SJSA1 (cell line): ENCODE results near the gene ABHD17B. TPM values are rescaled to one million over a fixed set of nuclear protein-coding genes. Genes with fewer than 3 reads are reported as not detected.
"Not testable (repeated sequence)": the region's sequence is repeated elsewhere in the genome, so short reads cannot be mapped to it uniquely, and the experiment has no call there.

Source experiments
- DNase-seq, 2 experiments: peaks; one replicate each; pipeline ENCODE4 v3.0.0-alpha.2; 2015 to 2020; ENCODE audit warnings: low spot score in 2 of 2, low read depth in 1 of 2
- H3K27ac ChIP-seq: fragments of 250-450 bp; sonication (Bioruptor Pico); 2 replicates; pipeline ENCODE4 v1.5.1; 2020; ENCODE audit warnings: mild to moderate bottlenecking, moderate library complexity
- H3K27me3 ChIP-seq: fragments of 250-450 bp; sonication (Bioruptor Pico); replicated peaks from 2 replicates; pipeline ENCODE4 v1.5.1; 2020; ENCODE audit warnings: mild to moderate bottlenecking, moderate library complexity
- H3K36me3 ChIP-seq: fragments of 250-450 bp; sonication (Bioruptor Pico); 2 replicates; pipeline ENCODE4 v1.5.1; 2020; ENCODE audit warnings: mild to moderate bottlenecking
- H3K4me1 ChIP-seq: fragments of 250-450 bp; sonication (Bioruptor Pico); replicated peaks from 2 replicates; pipeline ENCODE4 v1.6.1; 2021; ENCODE audit warnings: mild to moderate bottlenecking
- H3K4me3 ChIP-seq: fragments of 250-450 bp; sonication (Bioruptor Pico); 2 replicates; pipeline ENCODE4 v1.5.1; 2020; ENCODE audit warnings: mild to moderate bottlenecking
- H3K9me3 ChIP-seq: fragments of 250-450 bp; sonication (Bioruptor Pico); replicated peaks from 2 replicates; pipeline ENCODE4 v1.5.1; 2020; ENCODE audit warnings: mild to moderate bottlenecking
- total RNA-seq: library from RNA; depleted of rRNA; stranded (reverse); fragments of >200 nt; shearing (Covaris generic); gene quantifications from 2 replicates; pipeline ENCODE4 v1.2.3, GENCODE V29; 2014; rRNA removed

Gene ABHD17B
- total RNA-seq = 11.3 and 13.7 TPM in 2 replicates

DNA sequence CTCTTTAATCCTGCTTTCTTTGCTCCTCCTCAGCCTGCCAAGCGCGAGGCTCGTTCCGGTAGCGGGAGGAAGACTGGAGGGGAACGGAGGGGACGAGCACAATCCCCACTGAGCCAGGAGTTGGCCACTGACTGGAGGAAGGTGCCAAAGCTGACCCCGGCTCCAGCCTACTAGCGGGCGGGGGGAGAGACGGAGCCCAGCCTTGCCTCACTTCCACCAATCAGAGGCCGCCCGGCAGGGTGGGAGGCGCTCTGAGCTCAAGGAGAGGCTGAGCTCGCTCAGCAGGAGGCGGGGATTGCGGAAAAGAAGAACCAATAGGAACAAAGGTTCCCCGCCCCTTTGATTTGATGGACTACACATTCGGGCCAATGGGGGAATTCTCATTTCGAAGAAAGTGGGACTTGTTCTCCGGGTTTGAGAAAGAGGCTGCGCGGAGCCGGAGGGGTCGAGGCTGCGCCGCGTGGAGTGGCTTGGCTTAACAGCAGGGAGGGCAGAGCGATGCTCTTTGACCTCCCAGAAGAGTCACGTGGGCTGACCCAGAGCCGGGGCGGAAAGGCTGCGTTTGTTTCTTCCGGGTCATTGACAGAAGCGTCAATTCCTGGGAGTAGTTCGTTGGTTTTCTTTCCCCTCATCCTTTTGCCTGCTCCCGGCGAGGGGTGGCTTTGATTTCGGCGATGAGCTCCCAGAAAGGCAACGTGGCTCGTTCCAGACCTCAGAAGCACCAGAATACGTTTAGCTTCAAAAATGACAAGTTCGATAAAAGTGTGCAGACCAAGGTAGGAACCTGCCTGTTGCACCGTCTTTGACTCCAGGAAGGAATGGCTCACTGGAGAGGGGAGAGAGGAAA is at the start of gene ABHD17B, which contains the start of gene C9orf85:
Gene ABHD17B (minus strand): TSS at position 133 of the 847 bp plus-strand sequence. CDS start 36,113 bp downstream, outside the sequence.
Gene C9orf85 (plus strand): TSS at position 579 of the 847 bp plus-strand sequence. CDS start 96 bp downstream, at position 675.
- peak; percentile 98 for DNase-seq
- Histone ChIP-seq H3K36me3 (peaks cover 4% of the 10 kb centered on the region; the same call in 1 of the 2 replicates), H3K27ac (peak within 1 kb of the TSS; percentile 41), H3K9me3 (no peaks in the 10 kb centered on the region), H3K27me3 (no peaks in the 10 kb centered on the region; the same call in 1 of the 2 replicates), H3K4me3 (peak within 1 kb of the TSS; percentile 66), H3K4me1 (peaks cover 15% of the 10 kb centered on the region)

DNA sequence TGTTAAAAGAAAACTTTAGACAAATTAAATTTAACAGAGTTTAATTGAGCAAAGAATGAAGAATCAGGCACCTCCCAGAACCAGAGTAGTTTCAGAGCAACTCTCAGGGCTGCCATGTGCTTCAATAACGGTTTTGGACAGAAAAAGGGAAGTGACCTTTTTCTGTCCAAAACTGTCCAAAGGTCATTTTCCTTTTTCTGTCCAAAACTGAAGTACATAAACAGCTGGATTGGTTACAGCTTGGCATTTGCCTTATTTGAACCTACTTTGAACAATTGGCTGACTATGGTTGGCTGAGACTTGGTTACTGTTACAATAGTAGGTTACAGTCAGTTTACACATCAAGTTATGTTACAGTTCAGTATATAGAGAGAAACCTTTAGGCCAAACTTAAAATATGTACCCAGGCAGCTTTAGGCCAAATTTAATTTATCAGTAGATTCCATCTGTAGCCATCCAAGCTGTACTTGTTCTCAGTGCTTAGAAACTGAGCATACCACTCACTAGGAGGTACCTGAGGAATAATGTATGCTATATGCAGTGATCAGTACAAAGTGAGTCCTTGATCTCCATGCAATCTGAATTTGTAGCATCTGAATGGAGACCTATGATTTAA is 44.4 kb upstream of the ABHD17B start:
- no peak for DNase-seq
- Histone ChIP-seq H3K27ac (no peak overlapping the region), H3K4me1 (no peaks in the 10 kb centered on the region), H3K27me3 (no peaks in the 10 kb centered on the region), H3K36me3 (0 out of 2 replicates have a peak, but pooled peaks cover 3% of the 10 kb centered on the region), H3K4me3 (no peak overlapping the region), H3K9me3 (no peaks in the 10 kb centered on the region)

DNA sequence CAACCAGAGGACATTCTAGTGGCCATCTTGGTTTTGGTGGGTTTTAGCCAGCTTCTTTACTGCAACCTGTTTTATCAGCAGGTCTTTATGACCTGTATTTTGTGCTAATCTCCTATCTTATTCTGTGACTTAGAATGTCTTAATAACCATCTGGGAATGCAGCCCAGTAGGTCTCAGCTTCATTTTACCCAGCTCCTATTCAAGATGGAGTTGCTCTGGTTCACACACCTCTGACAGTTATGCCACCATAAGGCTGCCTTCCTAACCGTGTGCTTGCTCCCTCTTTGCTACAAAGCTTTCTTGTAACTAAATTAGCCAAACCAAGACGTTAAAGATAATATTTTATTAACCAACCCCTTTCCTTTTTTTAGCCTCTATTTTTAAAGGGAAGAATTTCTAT is 43.7 kb upstream of the ABHD17B start:
- H3K4me1 ChIP-seq = not testable (repeated sequence)

DNA sequence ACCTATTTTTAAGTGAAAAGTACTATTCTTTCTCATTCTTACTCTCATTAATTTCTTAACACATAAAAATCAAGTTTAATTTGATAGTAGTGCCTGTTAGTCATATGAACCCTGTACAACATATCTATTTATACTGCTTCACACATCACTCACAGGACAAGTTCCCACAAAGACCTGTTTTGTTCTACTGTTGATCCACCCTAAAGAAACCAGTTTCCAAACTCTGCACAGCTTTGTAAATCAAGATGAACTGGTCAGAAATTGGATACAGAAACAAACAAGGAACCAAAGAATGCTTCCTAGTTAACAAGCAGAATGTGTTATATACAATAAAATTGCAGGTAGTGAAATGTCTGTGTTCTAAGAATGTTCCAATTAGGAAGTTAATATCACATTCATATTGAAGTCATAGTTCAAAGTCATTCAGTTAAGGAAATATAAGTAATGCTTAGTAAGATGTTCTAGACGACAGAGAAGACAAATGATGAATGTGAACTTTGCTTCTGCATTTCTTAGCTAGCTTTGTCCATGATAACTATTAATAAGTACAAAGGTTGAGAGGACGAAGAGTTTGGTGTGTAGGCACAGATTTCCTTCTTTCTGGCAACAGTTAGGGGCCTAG is 33.9 kb upstream of the ABHD17B start:
- H3K27me3 ChIP-seq = no peaks in the 10 kb centered on the region
- H3K4me3 ChIP-seq = no peak overlapping the region
- H3K27ac ChIP-seq = no peak overlapping the region
- DNase-seq = no peak
- no peaks in the 10 kb centered on the region for H3K9me3 ChIP-seq
- H3K4me1 ChIP-seq = no peaks in the 10 kb centered on the region
- no peaks in the 10 kb centered on the region for H3K36me3 ChIP-seq

More for the DNA sequence above, 43.7 kb upstream of the ABHD17B start:
- not testable (repeated sequence) for H3K36me3 ChIP-seq, H3K27ac ChIP-seq, H3K27me3 ChIP-seq, H3K9me3 ChIP-seq, H3K4me3 ChIP-seq, DNase-seq

DNA sequence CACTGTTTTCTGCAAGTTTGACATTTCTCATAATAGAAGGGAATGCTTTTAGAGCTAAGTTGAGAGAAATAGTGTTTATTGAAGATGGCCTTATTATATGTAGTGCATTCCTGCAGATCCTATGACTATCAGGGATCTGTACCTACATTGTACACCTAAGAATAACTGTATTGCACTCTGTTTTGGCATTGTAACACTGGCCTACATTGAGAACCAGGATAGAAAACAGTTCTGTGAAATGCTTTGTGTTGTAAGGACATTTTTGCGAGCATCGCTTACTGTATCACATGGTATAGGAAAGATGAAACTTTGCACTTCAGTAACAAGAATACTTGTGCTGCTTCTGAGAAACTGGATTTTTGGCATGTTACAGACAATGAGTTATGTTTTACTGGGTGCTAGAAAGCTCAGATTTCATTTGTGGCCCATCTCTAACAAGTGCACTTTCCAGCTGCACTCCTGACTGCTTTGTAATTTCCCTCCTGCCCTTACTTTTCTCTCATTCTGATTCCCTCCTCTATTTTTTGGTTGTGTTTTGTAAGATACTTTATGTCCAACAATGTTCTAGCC is 31.1 kb upstream of the ABHD17B start:
- Histone ChIP-seq H3K4me1 (no peaks in the 10 kb centered on the region), H3K9me3 (no peaks in the 10 kb centered on the region), H3K36me3 (no peaks in the 10 kb centered on the region), H3K4me3 (no peak overlapping the region), H3K27ac (no peak overlapping the region), H3K27me3 (no peaks in the 10 kb centered on the region)
- DNase-seq = no peak

DNA sequence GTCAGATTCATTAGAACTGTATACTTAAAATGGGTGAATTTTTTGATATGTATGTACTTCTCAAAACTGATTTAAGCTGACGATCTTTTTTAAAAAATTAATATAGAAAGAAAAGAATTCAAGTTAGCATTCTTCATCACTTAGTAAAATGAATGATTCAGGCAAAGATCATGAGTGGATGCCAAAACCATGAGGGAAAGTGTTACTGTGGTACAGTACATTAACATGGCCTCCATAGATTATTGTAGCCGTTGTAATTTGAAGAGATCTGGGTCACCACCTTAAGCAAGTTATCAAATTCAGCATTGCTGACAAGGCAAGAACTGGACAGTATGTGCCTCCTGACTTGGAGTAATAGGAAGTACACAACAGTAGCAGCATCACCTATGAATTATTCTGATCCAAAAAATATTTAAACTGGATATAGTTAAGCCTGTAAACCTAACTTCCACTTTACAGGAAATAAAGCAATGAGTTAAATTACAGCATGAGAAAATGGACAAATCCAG is 30.1 kb upstream of the ABHD17B start:
- no peaks in the 10 kb centered on the region for H3K9me3 ChIP-seq
- no peaks in the 10 kb centered on the region for H3K27me3 ChIP-seq
- no peak overlapping the region for H3K4me3 ChIP-seq
- H3K27ac ChIP-seq = no peak overlapping the region
- no peak for DNase-seq
- no peaks in the 10 kb centered on the region for H3K4me1 ChIP-seq
- no peaks in the 10 kb centered on the region for H3K36me3 ChIP-seq

DNA sequence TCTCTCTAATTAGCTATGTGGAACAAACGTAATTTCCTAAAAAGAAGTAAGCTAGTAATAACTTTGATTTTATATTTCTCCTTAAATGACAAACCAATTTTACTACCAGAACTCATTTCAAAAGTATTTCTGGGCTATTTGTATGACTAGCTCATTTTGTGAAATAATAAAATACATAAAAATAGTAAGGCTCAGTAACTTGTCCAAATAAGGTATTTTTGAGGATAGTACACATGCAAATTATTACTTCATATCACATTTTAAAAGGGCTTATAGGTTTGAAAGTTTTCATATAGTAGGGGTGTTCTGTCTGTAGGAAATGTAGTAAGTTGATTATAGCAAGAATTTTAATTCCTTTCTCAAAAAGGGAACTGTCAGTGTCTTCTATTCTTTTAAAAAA is 26.9 kb upstream of the ABHD17B start:
- no peak for DNase-seq
- H3K36me3 ChIP-seq = no peaks in the 10 kb centered on the region
- no peak overlapping the region for H3K27ac ChIP-seq
- no peak overlapping the region for H3K4me3 ChIP-seq
- H3K4me1 ChIP-seq = no peaks in the 10 kb centered on the region
- no peaks in the 10 kb centered on the region for H3K9me3 ChIP-seq
- H3K27me3 ChIP-seq = no peaks in the 10 kb centered on the region

DNA sequence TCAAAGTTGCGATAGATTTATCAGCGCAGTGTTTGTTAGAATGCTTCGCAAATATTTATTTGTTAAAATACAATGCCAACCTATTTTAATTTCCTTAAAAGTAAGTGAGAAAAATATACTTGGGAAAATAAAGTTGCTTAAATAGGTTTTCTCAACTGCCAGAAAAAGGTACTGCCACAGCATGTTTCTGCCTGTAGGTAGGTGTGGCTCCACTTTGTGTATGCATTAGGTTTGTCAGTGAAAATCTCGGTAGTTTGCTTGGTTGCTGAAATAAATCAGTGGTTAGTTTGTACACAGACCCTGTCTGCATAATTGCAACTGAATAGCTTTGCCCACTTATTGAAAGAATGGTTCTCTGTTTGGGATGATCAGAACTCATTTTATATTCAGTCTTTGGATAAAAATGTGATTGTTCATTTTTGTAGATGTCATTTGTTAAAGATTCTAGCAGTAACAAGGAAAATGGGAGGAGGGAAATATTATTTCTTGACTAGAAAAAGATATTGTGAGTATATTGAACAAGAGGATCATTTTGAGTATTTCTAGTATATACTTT is 26.2 kb upstream of the ABHD17B start:
- H3K4me3 ChIP-seq = no peak overlapping the region
- H3K27me3 ChIP-seq = no peaks in the 10 kb centered on the region
- no peaks in the 10 kb centered on the region for H3K4me1 ChIP-seq
- H3K27ac ChIP-seq = no peak overlapping the region
- H3K36me3 ChIP-seq = no peaks in the 10 kb centered on the region
- DNase-seq = no peak
- no peaks in the 10 kb centered on the region for H3K9me3 ChIP-seq

DNA sequence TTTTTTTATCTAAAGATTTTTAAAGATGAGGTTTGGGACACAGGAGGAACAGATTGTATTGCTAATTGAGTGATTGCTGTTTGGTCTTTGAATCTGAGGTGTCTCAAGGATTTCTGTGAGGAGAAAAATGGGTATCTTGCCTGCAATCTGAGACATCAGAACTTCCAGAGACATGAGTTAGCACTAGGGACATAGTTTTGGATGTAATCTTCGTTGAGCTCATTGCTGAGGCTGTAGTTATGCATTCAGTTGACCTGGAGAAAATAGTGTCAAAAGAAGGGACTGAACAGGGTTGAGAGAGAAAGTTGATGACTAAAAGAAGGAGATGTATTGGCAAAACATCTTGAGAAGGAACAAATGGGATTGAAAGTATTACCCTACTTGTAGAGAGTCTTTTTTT is 25.1 kb upstream of the ABHD17B start:
- Histone ChIP-seq H3K27me3 (no peaks in the 10 kb centered on the region), H3K4me1 (no peaks in the 10 kb centered on the region), H3K36me3 (no peaks in the 10 kb centered on the region), H3K4me3 (no peak overlapping the region), H3K9me3 (no peaks in the 10 kb centered on the region), H3K27ac (no peak overlapping the region)
- no peak for DNase-seq

DNA sequence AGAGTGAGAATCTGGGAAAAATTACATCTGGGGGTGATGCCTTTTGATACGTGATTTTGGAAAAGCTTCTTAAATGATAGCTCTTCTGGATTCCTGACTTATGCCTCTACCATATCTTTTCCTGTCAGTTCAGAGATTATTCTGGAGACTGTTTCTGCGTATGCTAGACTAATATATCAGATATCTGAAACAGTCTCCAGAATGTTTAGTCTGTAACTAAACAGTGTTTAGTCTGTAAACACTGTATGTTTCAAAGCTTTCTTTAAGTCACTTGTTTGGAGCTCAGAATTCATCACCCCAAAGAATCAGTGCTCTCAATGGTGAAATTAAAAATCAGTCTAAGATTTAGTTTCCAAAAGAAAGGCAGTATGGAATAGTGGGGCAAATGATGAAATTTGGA is 20.2 kb upstream of the ABHD17B start:
- no peak for DNase-seq
- H3K36me3 ChIP-seq = no peaks in the 10 kb centered on the region
- no peak overlapping the region for H3K27ac ChIP-seq
- 0 out of 2 replicates have a peak, but pooled peaks cover 2% of the 10 kb centered on the region for H3K4me1 ChIP-seq
- no peaks in the 10 kb centered on the region for H3K9me3 ChIP-seq
- H3K4me3 ChIP-seq = no peak overlapping the region
- H3K27me3 ChIP-seq = no peaks in the 10 kb centered on the region

DNA sequence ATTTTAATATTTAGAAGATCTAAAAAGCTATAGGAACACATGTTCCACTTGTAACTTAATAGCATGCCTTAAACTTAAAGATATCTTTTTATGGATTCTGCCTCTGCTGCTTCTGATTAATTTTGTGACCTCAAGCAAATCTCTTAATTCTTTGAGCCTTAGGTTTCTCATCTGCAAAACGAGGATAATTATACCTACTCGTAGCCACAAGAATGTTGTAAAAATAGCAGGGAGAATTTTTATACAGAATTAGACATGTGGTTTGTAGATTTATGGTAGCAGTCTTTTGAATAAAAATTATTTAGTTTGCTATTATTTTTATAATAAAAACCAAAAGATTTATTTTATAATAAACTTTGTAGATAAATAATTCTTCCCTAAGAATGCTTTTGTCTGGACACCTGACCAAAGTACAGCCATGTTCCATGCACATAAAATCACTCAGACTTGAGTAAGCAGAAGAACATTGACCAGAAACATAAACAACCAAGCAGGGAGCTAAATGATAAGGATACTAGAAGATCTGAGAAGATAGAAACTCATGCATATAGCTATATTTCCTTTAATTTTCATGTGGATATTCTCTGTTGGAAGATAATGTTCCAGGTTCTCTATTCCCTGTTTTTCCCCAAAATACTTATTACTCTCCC is 18.9 kb upstream of the ABHD17B start:
- Histone ChIP-seq H3K9me3 (no peaks in the 10 kb centered on the region), H3K27ac (no peak overlapping the region), H3K4me1 (0 out of 2 replicates have a peak, but pooled peaks cover 2% of the 10 kb centered on the region), H3K27me3 (no peaks in the 10 kb centered on the region), H3K4me3 (no peak overlapping the region), H3K36me3 (no peaks in the 10 kb centered on the region)
- DNase-seq = no peak

DNA sequence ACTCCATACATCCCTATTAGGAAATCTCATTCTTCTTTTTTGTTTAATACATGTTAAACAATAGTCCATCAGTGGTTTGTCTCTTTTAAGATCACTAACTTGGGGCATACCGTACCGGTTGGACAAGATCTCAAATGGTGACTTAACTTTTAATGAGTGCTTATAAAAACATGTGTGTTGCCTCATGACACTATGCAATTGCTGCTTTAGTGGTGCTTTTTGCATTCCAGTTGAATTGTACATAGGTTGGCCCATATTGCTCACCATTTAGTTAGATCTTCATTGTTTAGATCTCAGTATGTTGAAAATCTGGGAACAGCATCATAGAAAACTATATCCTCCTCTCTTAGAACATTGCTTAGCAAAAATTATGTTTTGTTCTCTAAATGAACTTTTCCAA is 18.2 kb upstream of the ABHD17B start:
- Histone ChIP-seq H3K36me3 (no peaks in the 10 kb centered on the region), H3K9me3 (no peaks in the 10 kb centered on the region), H3K4me3 (no peak overlapping the region), H3K27ac (no peak overlapping the region), H3K4me1 (0 out of 2 replicates have a peak, but pooled peaks cover 2% of the 10 kb centered on the region), H3K27me3 (no peaks in the 10 kb centered on the region)
- no peak for DNase-seq

DNA sequence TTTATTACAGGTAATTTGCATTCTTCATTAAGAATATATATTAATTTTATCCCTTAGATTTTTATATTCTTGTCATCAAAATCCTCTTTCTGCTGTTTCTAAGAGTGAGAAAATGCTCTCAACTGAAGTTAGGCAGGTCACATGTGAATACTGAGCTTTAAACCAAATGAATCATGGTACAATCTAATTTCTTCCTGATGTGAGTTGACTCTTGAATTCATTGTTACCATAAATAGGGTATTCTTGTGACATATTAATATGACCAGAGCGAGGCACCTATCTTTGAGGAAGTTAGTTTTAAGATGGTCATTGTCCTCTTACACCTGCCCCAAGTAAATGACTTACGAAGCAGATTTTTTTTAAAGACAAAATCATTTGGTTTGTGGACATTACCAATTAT is 17.8 kb upstream of the ABHD17B start:
- Histone ChIP-seq H3K9me3 (no peaks in the 10 kb centered on the region), H3K27ac (no peak overlapping the region), H3K4me3 (no peak overlapping the region), H3K27me3 (no peaks in the 10 kb centered on the region), H3K36me3 (no peaks in the 10 kb centered on the region), H3K4me1 (0 out of 2 replicates have a peak, but pooled peaks cover 2% of the 10 kb centered on the region)
- no peak for DNase-seq
